T47D (cell line): ENCODE measurements around the gene TNS1.
A peak's percentile ranks its signal among the peaks of the same experiment; 100 is the strongest.
"Not testable (repeated sequence)": the region's sequence is repeated elsewhere in the genome, so short reads cannot be mapped to it uniquely, and the experiment has no call there.

ENCODE experiments used
- DNase-seq, 2 experiments: peaks; one replicate each; pipeline versions ENCODE4 v3.0.0 to v3.0.0-alpha.2; 2011 to 2012; ENCODE audit warnings: low read depth in 1 of 2, low spot score in 1 of 2
- JUND ChIP-seq: IDR thresholded peaks from 2 replicates; pipeline ENCODE4 v1.6.1; 2012; ENCODE audit warnings: low read depth
- in situ Hi-C: cut with HindIII; loops from 2 replicates; pipeline ENCODE4 v1.10.0; 2016; ENCODE audit warnings: low sequenced_read_pairs, low pct_unique_long_range_greater_than_20kb

Gene TNS1

GRCh38 chr2:217789003-217789735, 213.6 kb downstream of the TNS1 start:
- peak; percentile 32 to 65 for DNase-seq
- TF ChIP-seq JUND: no peak
- in situ Hi-C loops: no loop called here

GRCh38 chr2:217788669-217789002, 214.2 kb downstream of the TNS1 start:
- DNase-seq: no peak
- no peak for TF ChIP-seq JUND
- in situ Hi-C loops: no loop called here

GRCh38 chr2:217787160-217787877, 215.5 kb downstream of the TNS1 start:
- TF ChIP-seq JUND: no peak
- in situ Hi-C loops: no loop called here

GRCh38 chr2:217786560-217786959, 216.2 kb downstream of the TNS1 start:
- DNase-seq, in situ Hi-C loops: not testable (repeated sequence)

More at GRCh38 chr2:217787160-217787877, 215.5 kb downstream of the TNS1 start:
- DNase-seq: no peak

- DNase-seq: peak; percentile 62 to 64
These were observed 217.2 kb downstream of the TNS1 start for GRCh38 chr2:217785544-217786045.

GRCh38 chr2:217784996-217785543, 217.7 kb downstream of the TNS1 start:
- in situ Hi-C loops: no loop called here
- peak in 1 of 2 experiments; percentile 11 for DNase-seq
- no peak for TF ChIP-seq JUND

More at GRCh38 chr2:217785544-217786045, 217.2 kb downstream of the TNS1 start:
- in situ Hi-C loops: no loop called here
- TF ChIP-seq JUND: no peak

GRCh38 chr2:217783243-217783642, 219.6 kb downstream of the TNS1 start:
- in situ Hi-C loops: no loop called here
- no peak for TF ChIP-seq JUND
- DNase-seq: no peak

GRCh38 chr2:217777906-217778305, 224.9 kb downstream of the TNS1 start:
- no peak for DNase-seq
- no peak for TF ChIP-seq JUND
- in situ Hi-C loops: no loop called here

- DNase-seq: no peak
- no peak for TF ChIP-seq JUND
- in situ Hi-C loops: no loop called here
These were observed 226.2 kb downstream of the TNS1 start for GRCh38 chr2:217776631-217777030.

GRCh38 chr2:217775920-217776503, 226.8 kb downstream of the TNS1 start:
- in situ Hi-C loops: no loop called here
- TF ChIP-seq JUND: no peak

GRCh38 chr2:217774232-217774631, 228.6 kb downstream of the TNS1 start:
- TF ChIP-seq JUND: no peak
- DNase-seq: no peak
- in situ Hi-C loops: no loop called here

More at GRCh38 chr2:217775920-217776503, 226.8 kb downstream of the TNS1 start:
- DNase-seq: no peak

- TF ChIP-seq JUND: no peak
- in situ Hi-C loops: no loop called here
- no peak for DNase-seq
These were observed 229.3 kb downstream of the TNS1 start for GRCh38 chr2:217773539-217773938.

GRCh38 chr2:217766356-217766755, 236.4 kb downstream of the TNS1 start:
- in situ Hi-C loops: no loop called here
- no peak for DNase-seq
- no peak for TF ChIP-seq JUND
